ENCODE results near the gene FAR1. TPM values are rescaled to one million over a fixed set of nuclear protein-coding genes. Genes with fewer than 3 reads are reported as not detected.

The FAR1 gene
- polyA plus RNA-seq, 3 donors: 47.2 to 77.0 (median 52.6) TPM

- intact Hi-C loops (cut with micrococcal nuclease): no loop called here
- Histone ChIP-seq H2AFZ (ENCODE audit: insufficient read depth, low read depth, low read length, poor library complexity, severe bottlenecking) (no peak overlapping the region), H3K27me3 (ENCODE audit: control insufficient read depth in 2 of 2, insufficient read depth in 2 of 2, low read length in 2 of 2) (no peaks in the 10 kb centered on the region), H3K9ac (ENCODE audit: insufficient read depth, low read length, poor library complexity, severe bottlenecking) (no peak overlapping the region), H3K9me3 (replicated peaks in 1 of 2; ENCODE audit: control insufficient read depth in 1 of 2, insufficient read depth in 1 of 2, low read length in 2 of 2) (peaks cover 7 to 12% of the 10 kb centered on the region in 2 donors), H3K4me1 (ENCODE audit: control insufficient read depth in 1 of 2, insufficient read depth in 2 of 2, low read length in 2 of 2) (peaks cover 8 to 16% of the 10 kb centered on the region in 2 donors), H3K79me2 (ENCODE audit: insufficient read depth, low read length) (peaks cover 15% of the 10 kb centered on the region), H3K36me3 (replicated peaks in 1 of 2; ENCODE audit: control insufficient read depth in 1 of 2, insufficient read depth in 2 of 2, low read length in 2 of 2) (no peaks in the 10 kb centered on the region), H3K27ac (ENCODE audit: low read depth in 1 of 2, low read length in 2 of 2) (no peak overlapping the region), H4K20me1 (ENCODE audit: insufficient read depth, low read length) (no peaks in the 10 kb centered on the region), H3K4me3 (replicated peaks in 1 of 3; ENCODE audit: low read depth in 2 of 3, low read length in 3 of 3) (no peak overlapping the region), H3K4me2 (replicated peaks; ENCODE audit: extremely low read depth, low read length, poor library complexity, severe bottlenecking) (no peak overlapping the region)
- Mint-ChIP-seq H3K36me3 (no peaks in the 10 kb centered on the region), H3K4me1 (peaks cover 11% of the 10 kb centered on the region), H3K4me3 (no peak overlapping the region), H3K9me3 (peaks cover 9 to 24% (median 15%) of the 10 kb centered on the region in 7 donors), H3K27me3 (ENCODE audit: low read depth in 3 of 3) (peaks cover 4 to 9% (median 8%) of the 10 kb centered on the region in 3 donors), H3K27ac (no peak overlapping the region)
- WGBS (ENCODE audit: insufficient coverage): no CpG with 5 or more reads among the region's 1 CpG
- no peak for DNase-seq
- TF ChIP-seq, protein P1, sequence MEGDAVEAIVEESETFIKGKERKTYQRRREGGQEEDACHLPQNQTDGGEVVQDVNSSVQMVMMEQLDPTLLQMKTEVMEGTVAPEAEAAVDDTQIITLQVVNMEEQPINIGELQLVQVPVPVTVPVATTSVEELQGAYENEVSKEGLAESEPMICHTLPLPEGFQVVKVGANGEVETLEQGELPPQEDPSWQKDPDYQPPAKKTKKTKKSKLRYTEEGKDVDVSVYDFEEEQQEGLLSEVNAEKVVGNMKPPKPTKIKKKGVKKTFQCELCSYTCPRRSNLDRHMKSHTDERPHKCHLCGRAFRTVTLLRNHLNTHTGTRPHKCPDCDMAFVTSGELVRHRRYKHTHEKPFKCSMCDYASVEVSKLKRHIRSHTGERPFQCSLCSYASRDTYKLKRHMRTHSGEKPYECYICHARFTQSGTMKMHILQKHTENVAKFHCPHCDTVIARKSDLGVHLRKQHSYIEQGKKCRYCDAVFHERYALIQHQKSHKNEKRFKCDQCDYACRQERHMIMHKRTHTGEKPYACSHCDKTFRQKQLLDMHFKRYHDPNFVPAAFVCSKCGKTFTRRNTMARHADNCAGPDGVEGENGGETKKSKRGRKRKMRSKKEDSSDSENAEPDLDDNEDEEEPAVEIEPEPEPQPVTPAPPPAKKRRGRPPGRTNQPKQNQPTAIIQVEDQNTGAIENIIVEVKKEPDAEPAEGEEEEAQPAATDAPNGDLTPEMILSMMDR (IDR thresholded peaks at IDR 0.05): no peak
Observed at GRCh38 chr11:13664351-13664750, 4.1 kb upstream of the FAR1 start.

- Histone ChIP-seq H3K4me1 (ENCODE audit: control insufficient read depth in 1 of 2, insufficient read depth in 2 of 2, low read length in 2 of 2) (peaks cover 26 to 38% of the 10 kb centered on the region in 2 donors), H3K27ac (ENCODE audit: low read depth in 1 of 2, low read length in 2 of 2) (no peak overlapping the region), H3K79me2 (ENCODE audit: insufficient read depth, low read length) (peaks cover 38% of the 10 kb centered on the region), H3K9me3 (replicated peaks in 1 of 2; ENCODE audit: control insufficient read depth in 1 of 2, insufficient read depth in 1 of 2, low read length in 2 of 2) (no peaks in the 10 kb centered on the region), H2AFZ (ENCODE audit: insufficient read depth, low read depth, low read length, poor library complexity, severe bottlenecking) (peak overlapping the region; percentile 98), H3K27me3 (ENCODE audit: control insufficient read depth in 2 of 2, insufficient read depth in 2 of 2, low read length in 2 of 2) (no peaks in the 10 kb centered on the region), H3K4me2 (replicated peaks; ENCODE audit: extremely low read depth, low read length, poor library complexity, severe bottlenecking) (no peak overlapping the region), H3K9ac (ENCODE audit: insufficient read depth, low read length, poor library complexity, severe bottlenecking) (no peak overlapping the region), H3K36me3 (replicated peaks in 1 of 2; ENCODE audit: control insufficient read depth in 1 of 2, insufficient read depth in 2 of 2, low read length in 2 of 2) (no peaks in the 10 kb centered on the region), H4K20me1 (ENCODE audit: insufficient read depth, low read length) (no peaks in the 10 kb centered on the region), H3K4me3 (replicated peaks in 1 of 3; ENCODE audit: low read depth in 2 of 3, low read length in 3 of 3) (no peak overlapping the region)
- Mint-ChIP-seq H3K9me3 (peaks cover 0 to 13% (median 0%) of the 10 kb centered on the region in 7 donors), H3K4me3 (no peak overlapping the region), H3K27ac (no peak overlapping the region), H3K4me1 (peaks cover 33% of the 10 kb centered on the region), H3K36me3 (peaks cover 4 to 7% of the 10 kb centered on the region in 2 donors), H3K27me3 (ENCODE audit: low read depth in 3 of 3) (peaks cover 4 to 10% (median 5%) of the 10 kb centered on the region in 3 donors)
- intact Hi-C loops (cut with micrococcal nuclease): loop anchor here in 1 of 2 donors (2.0 to 5.0 kb wide), 3 partner anchors 36 to 388 kb away; partner anchors contain the start of gene BTBD10
- DNase-seq: no peak
- TF ChIP-seq, protein P1 (IDR thresholded peaks at IDR 0.05): no peak
Observed at GRCh38 chr11:13666708-13667107, 1.8 kb upstream of the FAR1 start.

Measured in CD14-positive monocyte (primary cell).